GM23338 (cell line): Measurements from ENCODE around the gene PPP2R5A. TPM values are rescaled to one million over a fixed set of nuclear protein-coding genes. Genes with fewer than 3 reads are reported as not detected.

Experiments
- ATAC-seq: fragments of 200-7000 bp; cut with Tn5 transposase; 3 replicates; pipeline ENCODE4 v1.9.1; 2020
- DNase-seq: peaks from one replicate; pipeline ENCODE4 v3.0.0-alpha.2; 2015; ENCODE audit warnings: low spot score
- H2AFZ ChIP-seq: fragments of 200-600 bp; sonication (generic); 2 replicates; pipeline ENCODE4 v1.8.0; 2016; ENCODE audit warnings: antibody characterized with exemption, mild to moderate bottlenecking, moderate library complexity
- H3F3A ChIP-seq: fragments of 200-600 bp; sonication (generic); replicated peaks from 2 replicates; pipeline ENCODE4 v1.8.0; 2017; ENCODE audit warnings: antibody characterized with exemption, mixed run types, low read depth
- H3K27ac ChIP-seq: fragments of 200-600 bp; sonication (generic); 2 replicates; pipeline ENCODE4 v1.6.1; 2016; ENCODE audit warnings: low read depth
- H3K27me3 ChIP-seq: fragments of 200-600 bp; sonication (generic); 2 replicates; pipeline ENCODE4 v1.8.0; 2016; ENCODE audit warnings: mild to moderate bottlenecking, mixed run types, moderate library complexity; ENCODE audit not compliant: insufficient read depth
- H3K36me3 ChIP-seq: fragments of 200-600 bp; sonication (generic); 2 replicates; pipeline ENCODE4 v1.8.0; 2016; ENCODE audit warnings: mild to moderate bottlenecking; ENCODE audit not compliant: insufficient read depth
- H3K4me1 ChIP-seq: fragments of 200-600 bp; sonication (generic); 2 replicates; pipeline ENCODE4 v1.8.0; 2016; ENCODE audit warnings: mild to moderate bottlenecking, moderate library complexity; ENCODE audit not compliant: insufficient read depth
- H3K4me2 ChIP-seq: fragments of 200-600 bp; sonication (generic); 2 replicates; pipeline ENCODE4 v1.7.1; 2017; ENCODE audit warnings: mixed run types
- H3K4me3 ChIP-seq: fragments of 200-600 bp; sonication (generic); 2 replicates; pipeline ENCODE4 v1.6.1; 2016; ENCODE audit warnings: mixed run types
- H3K79me2 ChIP-seq: fragments of 200-600 bp; sonication (generic); replicated peaks from 2 replicates; pipeline ENCODE4 v1.8.0; 2017; ENCODE audit warnings: mild to moderate bottlenecking; ENCODE audit not compliant: insufficient read depth
- H3K9me2 ChIP-seq: fragments of 200-600 bp; sonication (generic); 2 replicates; pipeline ENCODE4 v1.8.0; 2017; ENCODE audit not compliant: insufficient read depth
- H4K20me1 ChIP-seq: fragments of 200-600 bp; sonication (generic); replicated peaks from 2 replicates; pipeline ENCODE4 v1.8.0; 2017; ENCODE audit warnings: mild to moderate bottlenecking; ENCODE audit not compliant: insufficient read depth
- H3K27ac Mint-ChIP-seq: 2 replicates; pipeline ENCODE4 v1.8.0; 2020; ENCODE audit warnings: inconsistent platforms, mild to moderate bottlenecking, moderate library complexity, mixed read lengths
- H3K27me3 Mint-ChIP-seq: 3 replicates; pipeline ENCODE4 v1.8.0; 2022; ENCODE audit warnings: low read depth, mild to moderate bottlenecking, moderate library complexity, mixed read lengths, inconsistent platforms; ENCODE audit not compliant: insufficient read depth, poor library complexity
- H3K36me3 Mint-ChIP-seq: 3 replicates; pipeline ENCODE4 v1.8.0; 2021; ENCODE audit warnings: low read depth, mild to moderate bottlenecking, inconsistent platforms, moderate library complexity, mixed read lengths
- H3K4me1 Mint-ChIP-seq: 3 replicates; pipeline ENCODE4 v1.8.0; 2020; ENCODE audit warnings: mild to moderate bottlenecking, inconsistent platforms, mixed read lengths
- H3K4me3 Mint-ChIP-seq: 3 replicates; pipeline ENCODE4 v1.8.0; 2021; ENCODE audit warnings: moderate library complexity, mild to moderate bottlenecking, inconsistent platforms, mixed read lengths
- H3K9me3 Mint-ChIP-seq: 3 replicates; pipeline ENCODE4 v1.8.0; 2020; ENCODE audit warnings: moderate library complexity, mild to moderate bottlenecking, inconsistent platforms, mixed read lengths
- CREB1 ChIP-seq: fragments of 250-450 bp; sonication (Bioruptor Pico); IDR thresholded peaks from 2 replicates; pipeline ENCODE4 v1.5.0; 2020; ENCODE audit warnings: low read depth, mild to moderate bottlenecking, moderate library complexity
- EZH2 ChIP-seq: fragments of 200-600 bp; sonication (generic); IDR thresholded peaks from one replicate; pipeline ENCODE4 v1.8.0; 2017; ENCODE audit warnings: antibody characterized with exemption, mild to moderate bottlenecking, low read depth; ENCODE audit not compliant: unreplicated experiment
- JUNB ChIP-seq: IDR thresholded peaks from one replicate; pipeline ENCODE4 v1.6.1; 2016; ENCODE audit warnings: antibody characterized with exemption; ENCODE audit not compliant: unreplicated experiment
- NANOG ChIP-seq: IDR thresholded peaks from 2 replicates; pipeline ENCODE4 v1.6.1; 2016; ENCODE audit warnings: antibody characterized with exemption, borderline replicate concordance
- POLR2AphosphoS5 ChIP-seq: IDR thresholded peaks from 2 replicates; pipeline ENCODE4 v1.6.1; 2016; ENCODE audit warnings: antibody characterized with exemption, low read depth
- REST ChIP-seq: IDR thresholded peaks from one replicate; pipeline ENCODE4 v1.6.1; 2018; ENCODE audit warnings: antibody characterized with exemption; ENCODE audit not compliant: unreplicated experiment
- ZNF114 ChIP-seq: fragments of 250-450 bp; sonication (Bioruptor Pico); IDR thresholded peaks from 2 replicates; pipeline ENCODE4 v1.5.0; 2020; ENCODE audit warnings: mild to moderate bottlenecking, moderate library complexity
- polyA plus RNA-seq: library from polyadenylated mRNA; unstranded; fragments of >200 nt; fragmentation: Nextera tagmentation; extraction: Ambion mirVana; gene quantifications from 2 replicates; pipeline ENCODE4 v1.2.1, GENCODE V29; 2016
- total RNA-seq: library from RNA; depleted of rRNA; stranded (reverse); fragments of >200 nt; shearing (Covaris generic); gene quantifications from 2 replicates; pipeline ENCODE4 v1.2.3, GENCODE V29; 2014
- TF ChIP-seq, protein P1 (sequence below): IDR thresholded peaks from 2 replicates; pipeline ENCODE4 v1.6.1; 2016; ENCODE audit warnings: antibody characterized with exemption
- TF ChIP-seq, protein P2 (sequence below): fragments of 250-450 bp; sonication (Bioruptor Pico); IDR thresholded peaks from 2 replicates; pipeline ENCODE4 v1.5.0; 2020; ENCODE audit warnings: mild to moderate bottlenecking, moderate library complexity

Gene PPP2R5A
- total and polyA plus RNA-seq, 2 experiments from 2014 or later, result 16.2 to 43.5 TPM

- Mint-ChIP-seq H3K9me3 (no peaks in the 10 kb centered on the region), H3K27me3 (peaks cover 2% of the 10 kb centered on the region), H3K4me1 (no peaks in the 10 kb centered on the region), H3K4me3 (no peak overlapping the region), H3K36me3 (peaks cover 29% of the 10 kb centered on the region; the same call in 2 of the 3 replicates), H3K27ac (no peak overlapping the region)
- Histone ChIP-seq H3K4me2 (no peak overlapping the region), H3K4me1 (no peaks in the 10 kb centered on the region), H2AFZ (no peak overlapping the region), H3K27me3 (no peaks in the 10 kb centered on the region), H3K4me3 (no peak overlapping the region), H3K79me2 (no peaks in the 10 kb centered on the region), H3K36me3 (peaks cover 8% of the 10 kb centered on the region; the same call in 1 of the 2 replicates), H3K9me2 (no peaks in the 10 kb centered on the region), H3F3A (no peaks in the 10 kb centered on the region), H3K27ac (no peak overlapping the region), H4K20me1 (no peaks in the 10 kb centered on the region)
- ATAC-seq, result no peak
- no peak for DNase-seq
- TF ChIP-seq JUNB (no peak), NANOG (no peak), CREB1 (no peak), ZNF114 (CRISPR knock-in tag) (no peak), REST (no peak)
Measured at GRCh38 chr1:212353181-212353580, 68.0 kb downstream of the PPP2R5A start.

- Histone ChIP-seq H3K36me3 (peaks cover 8% of the 10 kb centered on the region; the same call in 1 of the 2 replicates), H3F3A (no peaks in the 10 kb centered on the region), H3K27me3 (no peaks in the 10 kb centered on the region), H3K4me3 (no peak overlapping the region), H2AFZ (no peak overlapping the region), H3K27ac (no peak overlapping the region), H3K9me2 (no peaks in the 10 kb centered on the region), H3K4me2 (no peak overlapping the region), H3K79me2 (no peaks in the 10 kb centered on the region), H4K20me1 (no peaks in the 10 kb centered on the region), H3K4me1 (no peaks in the 10 kb centered on the region)
- Mint-ChIP-seq H3K4me3 (no peak overlapping the region), H3K27me3 (peaks cover 2% of the 10 kb centered on the region), H3K9me3 (no peaks in the 10 kb centered on the region), H3K36me3 (peaks cover 38% of the 10 kb centered on the region; the same call in 2 of the 3 replicates), H3K4me1 (no peaks in the 10 kb centered on the region), H3K27ac (no peak overlapping the region)
- DNase-seq (no peak), ATAC-seq (no peak)
- TF ChIP-seq, protein P1, sequence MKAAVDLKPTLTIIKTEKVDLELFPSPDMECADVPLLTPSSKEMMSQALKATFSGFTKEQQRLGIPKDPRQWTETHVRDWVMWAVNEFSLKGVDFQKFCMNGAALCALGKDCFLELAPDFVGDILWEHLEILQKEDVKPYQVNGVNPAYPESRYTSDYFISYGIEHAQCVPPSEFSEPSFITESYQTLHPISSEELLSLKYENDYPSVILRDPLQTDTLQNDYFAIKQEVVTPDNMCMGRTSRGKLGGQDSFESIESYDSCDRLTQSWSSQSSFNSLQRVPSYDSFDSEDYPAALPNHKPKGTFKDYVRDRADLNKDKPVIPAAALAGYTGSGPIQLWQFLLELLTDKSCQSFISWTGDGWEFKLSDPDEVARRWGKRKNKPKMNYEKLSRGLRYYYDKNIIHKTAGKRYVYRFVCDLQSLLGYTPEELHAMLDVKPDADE, result no peak
- TF ChIP-seq POLR2AphosphoS5, result no peak
- no peak for TF ChIP-seq EZH2
- TF ChIP-seq, protein P2, sequence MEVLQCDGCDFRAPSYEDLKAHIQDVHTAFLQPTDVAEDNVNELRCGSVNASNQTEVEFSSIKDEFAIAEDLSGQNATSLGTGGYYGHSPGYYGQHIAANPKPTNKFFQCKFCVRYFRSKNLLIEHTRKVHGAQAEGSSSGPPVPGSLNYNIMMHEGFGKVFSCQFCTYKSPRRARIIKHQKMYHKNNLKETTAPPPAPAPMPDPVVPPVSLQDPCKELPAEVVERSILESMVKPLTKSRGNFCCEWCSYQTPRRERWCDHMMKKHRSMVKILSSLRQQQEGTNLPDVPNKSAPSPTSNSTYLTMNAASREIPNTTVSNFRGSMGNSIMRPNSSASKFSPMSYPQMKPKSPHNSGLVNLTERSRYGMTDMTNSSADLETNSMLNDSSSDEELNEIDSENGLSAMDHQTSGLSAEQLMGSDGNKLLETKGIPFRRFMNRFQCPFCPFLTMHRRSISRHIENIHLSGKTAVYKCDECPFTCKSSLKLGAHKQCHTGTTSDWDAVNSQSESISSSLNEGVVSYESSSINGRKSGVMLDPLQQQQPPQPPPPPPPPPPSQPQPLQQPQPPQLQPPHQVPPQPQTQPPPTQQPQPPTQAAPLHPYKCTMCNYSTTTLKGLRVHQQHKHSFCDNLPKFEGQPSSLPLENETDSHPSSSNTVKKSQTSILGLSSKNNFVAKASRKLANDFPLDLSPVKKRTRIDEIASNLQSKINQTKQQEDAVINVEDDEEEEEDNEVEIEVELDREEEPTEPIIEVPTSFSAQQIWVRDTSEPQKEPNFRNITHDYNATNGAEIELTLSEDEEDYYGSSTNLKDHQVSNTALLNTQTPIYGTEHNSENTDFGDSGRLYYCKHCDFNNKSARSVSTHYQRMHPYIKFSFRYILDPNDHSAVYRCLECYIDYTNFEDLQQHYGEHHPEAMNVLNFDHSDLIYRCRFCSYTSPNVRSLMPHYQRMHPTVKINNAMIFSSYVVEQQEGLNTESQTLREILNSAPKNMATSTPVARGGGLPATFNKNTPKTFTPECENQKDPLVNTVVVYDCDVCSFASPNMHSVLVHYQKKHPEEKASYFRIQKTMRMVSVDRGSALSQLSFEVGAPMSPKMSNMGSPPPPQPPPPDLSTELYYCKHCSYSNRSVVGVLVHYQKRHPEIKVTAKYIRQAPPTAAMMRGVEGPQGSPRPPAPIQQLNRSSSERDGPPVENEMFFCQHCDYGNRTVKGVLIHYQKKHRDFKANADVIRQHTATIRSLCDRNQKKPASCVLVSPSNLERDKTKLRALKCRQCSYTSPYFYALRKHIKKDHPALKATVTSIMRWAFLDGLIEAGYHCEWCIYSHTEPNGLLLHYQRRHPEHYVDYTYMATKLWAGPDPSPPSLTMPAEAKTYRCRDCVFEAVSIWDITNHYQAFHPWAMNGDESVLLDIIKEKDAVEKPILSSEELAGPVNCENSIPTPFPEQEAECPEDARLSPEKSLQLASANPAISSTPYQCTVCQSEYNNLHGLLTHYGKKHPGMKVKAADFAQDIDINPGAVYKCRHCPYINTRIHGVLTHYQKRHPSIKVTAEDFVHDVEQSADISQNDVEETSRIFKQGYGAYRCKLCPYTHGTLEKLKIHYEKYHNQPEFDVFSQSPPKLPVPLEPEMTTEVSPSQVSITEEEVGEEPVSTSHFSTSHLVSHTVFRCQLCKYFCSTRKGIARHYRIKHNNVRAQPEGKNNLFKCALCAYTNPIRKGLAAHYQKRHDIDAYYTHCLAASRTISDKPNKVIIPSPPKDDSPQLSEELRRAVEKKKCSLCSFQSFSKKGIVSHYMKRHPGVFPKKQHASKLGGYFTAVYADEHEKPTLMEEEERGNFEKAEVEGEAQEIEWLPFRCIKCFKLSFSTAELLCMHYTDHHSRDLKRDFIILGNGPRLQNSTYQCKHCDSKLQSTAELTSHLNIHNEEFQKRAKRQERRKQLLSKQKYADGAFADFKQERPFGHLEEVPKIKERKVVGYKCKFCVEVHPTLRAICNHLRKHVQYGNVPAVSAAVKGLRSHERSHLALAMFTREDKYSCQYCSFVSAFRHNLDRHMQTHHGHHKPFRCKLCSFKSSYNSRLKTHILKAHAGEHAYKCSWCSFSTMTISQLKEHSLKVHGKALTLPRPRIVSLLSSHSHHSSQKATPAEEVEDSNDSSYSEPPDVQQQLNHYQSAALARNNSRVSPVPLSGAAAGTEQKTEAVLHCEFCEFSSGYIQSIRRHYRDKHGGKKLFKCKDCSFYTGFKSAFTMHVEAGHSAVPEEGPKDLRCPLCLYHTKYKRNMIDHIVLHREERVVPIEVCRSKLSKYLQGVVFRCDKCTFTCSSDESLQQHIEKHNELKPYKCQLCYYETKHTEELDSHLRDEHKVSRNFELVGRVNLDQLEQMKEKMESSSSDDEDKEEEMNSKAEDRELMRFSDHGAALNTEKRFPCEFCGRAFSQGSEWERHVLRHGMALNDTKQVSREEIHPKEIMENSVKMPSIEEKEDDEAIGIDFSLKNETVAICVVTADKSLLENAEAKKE, result no peak
Measured at GRCh38 chr1:212354464-212354863, 69.3 kb downstream of the PPP2R5A start.
